Keratinocyte (primary cell): ENCODE measurements around the gene HCN2.

Source experiments
- CTCF ChIP-seq, 3 experiments: IDR thresholded peaks in 1 of 3; conservative IDR thresholded peaks in 1 of 3; optimal IDR thresholded peaks in 1 of 3; 2 replicates in 2 of 3; 3 replicates in 1 of 3; pipeline versions ENCODE3 to v1.5.1; 2011; ENCODE audit warnings: low read length in 3 of 3, mild to moderate bottlenecking in 3 of 3, moderate library complexity in 2 of 3, control low read depth in 1 of 3, inconsistent platforms in 1 of 3; ENCODE audit not compliant: insufficient read depth in 2 of 3; ENCODE audit errors: extremely low read depth in 1 of 3
- EZH2 ChIP-seq: IDR thresholded peaks from one replicate; pipeline ENCODE4 v1.6.1; 2012; ENCODE audit warnings: inconsistent platforms, mild to moderate bottlenecking, low read length, moderate library complexity

- TF ChIP-seq CTCF (optimal IDR thresholded peaks at IDR 0.05 in 1 of 3, IDR thresholded peaks at IDR 0.05 in 1 of 3, conservative IDR thresholded peaks at IDR 0.05 in 1 of 3; ENCODE audit: extremely low read depth in 1 of 3, insufficient read depth in 2 of 3, low read length in 3 of 3) = peak in 1 of 3 experiments; percentile 5
- TF ChIP-seq EZH2 = no peak
Measured at GRCh38 chr19:574658-575526, 14.8 kb upstream of the HCN2 start.
